Raji (cell line): ENCODE measurements around the gene S100A8.

ENCODE experiments used
- POLR2A ChIP-seq: IDR thresholded peaks from 2 replicates; pipeline ENCODE4 v1.6.1; 2011; ENCODE audit warnings: low read depth, low read length, control low read depth; ENCODE audit not compliant: insufficient read depth

Gene S100A8

DNA sequence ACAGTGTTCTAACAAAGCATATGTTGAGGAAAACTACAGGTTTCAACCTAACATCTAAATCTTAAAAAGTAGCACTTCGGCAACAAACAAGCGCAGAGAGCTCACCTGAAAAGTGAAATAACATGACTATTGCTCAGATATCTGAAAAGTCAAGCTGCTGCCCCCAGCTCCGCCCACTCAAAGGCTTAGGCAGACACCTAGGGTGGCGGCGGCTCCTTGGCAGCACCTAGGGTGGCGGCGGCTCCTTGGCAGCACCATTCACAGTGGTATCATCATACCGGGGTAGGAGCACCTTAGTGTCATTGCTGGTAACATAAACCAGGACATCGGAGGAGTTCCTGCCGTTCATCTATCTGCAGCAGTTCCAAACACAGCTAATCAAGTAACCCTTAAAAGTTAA, 11.3 kb downstream of the S100A8 start:
- no peak for TF ChIP-seq POLR2A

DNA sequence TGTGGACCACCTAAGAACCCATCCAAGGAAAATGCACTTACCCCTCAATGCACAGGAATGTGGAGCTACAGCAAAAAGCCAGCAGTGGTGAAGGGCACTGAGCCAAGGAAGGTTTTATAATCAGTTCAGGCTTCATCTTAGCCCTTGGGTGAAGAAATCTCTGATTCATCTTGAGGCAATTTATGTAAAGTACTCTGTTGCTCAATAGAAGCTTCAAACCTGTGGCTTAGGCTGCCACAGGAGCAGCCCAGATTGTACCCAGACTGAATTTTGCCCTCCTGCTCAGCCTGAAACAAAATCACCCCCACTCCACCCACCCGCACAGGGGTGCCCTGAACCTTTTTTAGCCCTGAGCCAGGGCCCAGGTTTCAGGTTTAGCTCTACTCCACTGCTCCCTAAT, 15.4 kb downstream of the S100A8 start, which contains the start of gene S100A12:
S100A12 (minus strand) TSS at position 111 of the 400 bp plus-strand sequence. CDS start 1,029 bp downstream, outside the sequence.
- TF ChIP-seq POLR2A = no peak

DNA sequence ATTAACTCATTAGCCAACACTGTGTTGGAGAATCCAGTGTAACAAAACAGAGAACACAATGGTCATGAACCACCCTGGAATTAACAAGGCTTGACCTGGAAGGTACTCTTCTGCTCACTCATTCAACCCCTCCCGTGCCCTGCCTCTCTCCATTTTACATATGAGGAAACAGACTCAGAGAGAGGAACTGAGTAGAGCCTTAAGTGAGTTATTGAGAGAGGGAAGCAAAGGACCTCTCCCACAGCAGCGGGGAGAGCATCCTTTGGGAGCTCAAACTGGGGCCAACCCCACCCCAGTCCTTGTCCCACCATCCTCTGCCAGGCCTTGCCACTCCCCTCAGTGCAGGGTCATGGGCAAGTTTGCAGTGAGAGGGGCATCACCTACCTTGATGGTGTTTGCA, 16.8 kb downstream of the S100A8 start:
- TF ChIP-seq POLR2A = no peak

GRCh38 chr1:153372571-153372970, 18.3 kb downstream of the S100A8 start:
- no peak for TF ChIP-seq POLR2A

DNA sequence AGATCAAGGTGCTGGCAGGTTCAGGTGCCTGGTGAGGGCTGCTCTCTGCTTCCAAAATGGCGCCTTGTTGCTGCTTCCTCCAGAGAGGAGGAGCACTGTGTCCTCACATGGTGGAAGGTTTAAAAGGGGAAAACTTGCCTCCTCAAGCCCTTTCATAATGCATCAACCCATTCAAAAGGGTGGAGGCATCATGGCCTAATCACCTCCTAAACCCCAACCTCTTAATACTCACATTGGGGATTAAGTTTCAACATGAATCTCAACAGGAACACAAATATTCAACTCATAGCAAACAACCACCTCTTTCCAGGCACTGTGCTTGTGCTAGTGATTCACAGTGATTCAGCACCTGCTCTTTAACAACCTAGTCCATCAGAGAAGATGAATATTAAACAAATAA, 19.6 kb downstream of the S100A8 start:
- TF ChIP-seq POLR2A = no peak

DNA sequence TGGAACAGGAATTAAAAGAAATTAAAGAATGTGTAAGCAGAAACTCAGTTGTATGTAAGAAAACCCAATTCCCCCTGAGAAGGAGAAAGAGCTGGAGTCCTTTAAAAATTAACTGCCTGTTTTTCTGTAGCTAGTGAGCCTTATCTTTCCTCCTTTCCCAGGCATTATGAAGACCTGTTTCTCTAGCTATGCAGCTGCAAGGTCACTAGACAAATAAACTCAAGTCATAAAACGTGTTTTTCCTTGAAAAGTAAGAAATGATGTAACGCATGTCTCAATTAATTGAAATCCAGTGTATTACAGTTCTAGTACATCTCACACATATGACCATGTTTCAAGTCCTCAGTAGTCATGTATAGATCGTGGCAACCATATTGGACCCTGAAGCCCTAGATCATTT, 20.7 kb downstream of the S100A8 start:
- no peak for TF ChIP-seq POLR2A

DNA sequence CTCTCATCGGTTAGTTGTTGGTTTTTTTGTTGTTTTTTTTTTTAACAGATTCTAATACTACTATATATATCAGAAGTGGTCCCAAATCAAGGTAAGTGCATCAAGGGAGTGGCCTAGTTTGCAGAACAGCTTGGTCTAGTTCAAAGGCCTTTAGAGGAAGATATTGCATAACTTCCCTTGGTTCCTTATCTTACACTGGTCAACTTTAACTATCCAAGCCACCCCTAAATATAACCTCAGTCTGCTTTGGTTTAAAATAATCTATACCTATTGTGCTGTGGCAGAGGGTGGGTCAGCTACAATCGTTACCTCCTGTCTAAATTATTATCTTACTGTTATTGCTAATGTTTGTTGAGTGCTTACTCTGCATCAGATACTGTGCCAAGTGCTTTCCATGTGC, 22.4 kb downstream of the S100A8 start:
- TF ChIP-seq POLR2A = no peak

GRCh38 chr1:153367090-153367489, 23.8 kb downstream of the S100A8 start:
- TF ChIP-seq POLR2A = no peak

DNA sequence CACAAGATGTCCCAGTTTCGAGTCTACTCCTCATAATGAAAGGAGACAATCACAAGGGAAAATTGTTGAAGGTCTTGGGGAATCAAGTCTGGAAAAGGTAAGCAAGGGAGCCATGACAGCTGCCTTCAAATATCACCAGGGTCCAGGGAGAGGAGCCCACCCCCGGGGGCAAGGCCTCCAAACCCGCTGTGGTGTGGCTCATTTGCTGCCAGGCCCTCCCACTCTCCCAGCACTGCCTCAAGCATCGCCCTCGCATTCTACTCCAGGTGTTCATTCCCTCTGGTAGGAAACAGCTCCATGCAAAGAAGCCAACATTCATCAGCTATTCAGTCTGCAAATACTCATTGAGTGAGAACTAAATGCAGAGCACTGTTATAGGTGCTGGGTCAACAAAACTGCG, 24.6 kb downstream of the S100A8 start:
- TF ChIP-seq POLR2A = no peak

GRCh38 chr1:153365696-153366095, 25.2 kb downstream of the S100A8 start:
- TF ChIP-seq POLR2A = no peak

GRCh38 chr1:153364766-153365666, 25.9 kb downstream of the S100A8 start:
- TF ChIP-seq POLR2A = no peak

DNA sequence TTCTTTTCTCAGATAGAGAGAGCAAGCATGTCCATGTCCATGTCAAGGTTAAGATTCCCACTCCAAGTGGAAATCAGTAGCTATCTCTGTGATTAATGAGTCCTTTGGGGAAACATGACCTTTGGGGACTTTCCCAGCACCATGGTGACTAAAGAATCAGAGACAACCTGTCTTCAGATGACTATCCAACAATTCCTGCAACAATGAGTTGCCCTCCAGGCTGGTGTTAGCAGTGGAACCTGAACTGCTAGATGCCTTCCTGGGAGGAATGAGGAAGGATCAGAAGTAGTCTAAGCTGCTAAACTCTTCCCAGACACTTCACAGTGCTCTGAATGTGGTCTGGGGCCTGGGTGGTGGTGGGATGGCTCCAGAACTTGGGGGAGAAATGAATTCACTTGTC, 26.7 kb downstream of the S100A8 start:
- TF ChIP-seq POLR2A = no peak

- no peak for TF ChIP-seq POLR2A
Observed at GRCh38 chr1:153363641-153364040, 27.2 kb downstream of the S100A8 start.

DNA sequence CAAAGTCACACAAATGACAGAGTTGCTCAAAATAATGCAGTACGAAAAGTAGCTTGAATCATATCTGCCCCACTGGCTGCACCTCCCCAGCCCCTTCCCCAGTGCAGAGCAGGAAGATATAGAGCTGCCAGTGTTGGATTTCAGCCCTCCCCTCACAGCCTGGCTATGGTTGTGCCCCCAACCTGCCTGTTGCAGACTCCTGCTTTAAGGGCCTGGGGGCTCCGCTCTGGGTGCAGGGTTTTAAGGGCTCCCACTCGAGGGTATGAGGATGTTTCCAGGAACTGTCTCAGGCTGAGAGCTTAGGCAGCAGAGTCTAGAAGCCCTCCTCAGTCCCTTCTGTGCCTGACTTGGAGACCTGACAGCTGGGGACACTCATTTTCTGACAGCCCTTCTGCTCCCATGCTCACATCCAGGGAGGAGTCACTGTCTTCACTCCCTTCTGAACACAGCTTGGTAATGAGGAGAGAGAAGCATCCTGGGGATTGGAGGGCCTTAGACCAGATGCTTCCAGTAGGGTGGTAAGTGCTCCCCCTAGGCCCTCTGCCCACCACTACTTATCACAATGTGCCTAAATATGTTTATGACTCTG, 28.6 kb downstream of the S100A8 start:
- no peak for TF ChIP-seq POLR2A

DNA sequence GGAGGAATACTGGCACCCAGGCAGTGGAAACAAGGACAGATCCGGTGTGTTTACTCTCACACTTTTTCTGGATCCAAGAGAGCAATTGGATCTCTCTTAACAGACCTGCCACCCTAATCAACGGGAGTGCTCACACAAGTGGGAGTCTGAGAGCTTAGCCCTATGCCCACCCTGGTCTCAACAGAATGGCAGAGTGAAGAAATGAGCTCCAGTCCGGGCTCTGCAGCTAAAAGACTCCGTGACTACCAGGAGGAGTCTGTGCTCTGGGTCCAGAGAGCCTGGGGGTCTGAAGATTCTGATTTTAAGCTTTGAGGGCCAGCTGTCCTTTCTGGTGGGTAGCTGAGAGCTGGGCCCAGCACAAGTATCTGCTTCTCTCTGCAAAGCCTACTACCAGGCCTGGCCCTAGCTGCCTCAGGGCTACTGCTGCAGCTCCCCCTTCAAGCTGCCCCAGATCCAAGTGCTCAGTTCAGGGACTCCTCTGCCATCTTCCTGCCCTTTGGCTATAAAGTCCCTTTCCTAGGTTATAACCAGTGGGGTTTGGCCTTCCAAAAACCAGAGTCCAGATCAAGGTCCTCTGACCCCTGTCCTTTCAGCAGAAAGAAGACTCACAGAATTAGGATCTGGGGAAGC, 29.3 kb downstream of the S100A8 start:
- TF ChIP-seq POLR2A = no peak
